HL-60 (cell line): ENCODE results near the gene TIMP2.

Source experiments
- GABPA ChIP-seq: IDR thresholded peaks from 2 replicates; pipeline ENCODE4 v1.6.1; 2012; ENCODE audit warnings: low read depth
- POLR2AphosphoS5 ChIP-seq: IDR thresholded peaks from 2 replicates; pipeline ENCODE4 v1.6.1; 2012; ENCODE audit warnings: low read depth
- SPI1 ChIP-seq: IDR thresholded peaks from 2 replicates; pipeline ENCODE4 v1.6.1; 2012; ENCODE audit warnings: low read depth, mild to moderate bottlenecking, borderline replicate concordance
- TF ChIP-seq, protein P1 (sequence below): IDR thresholded peaks from one replicate; pipeline ENCODE4 v1.5.1; 2011; ENCODE audit warnings: low read length, control low read depth, inconsistent platforms; ENCODE audit not compliant: insufficient read depth
- TF ChIP-seq, protein P2 (sequence below): IDR thresholded peaks from 2 replicates; pipeline ENCODE4 v1.6.1; 2012; ENCODE audit warnings: low read depth; ENCODE audit not compliant: insufficient replicate concordance

DNA sequence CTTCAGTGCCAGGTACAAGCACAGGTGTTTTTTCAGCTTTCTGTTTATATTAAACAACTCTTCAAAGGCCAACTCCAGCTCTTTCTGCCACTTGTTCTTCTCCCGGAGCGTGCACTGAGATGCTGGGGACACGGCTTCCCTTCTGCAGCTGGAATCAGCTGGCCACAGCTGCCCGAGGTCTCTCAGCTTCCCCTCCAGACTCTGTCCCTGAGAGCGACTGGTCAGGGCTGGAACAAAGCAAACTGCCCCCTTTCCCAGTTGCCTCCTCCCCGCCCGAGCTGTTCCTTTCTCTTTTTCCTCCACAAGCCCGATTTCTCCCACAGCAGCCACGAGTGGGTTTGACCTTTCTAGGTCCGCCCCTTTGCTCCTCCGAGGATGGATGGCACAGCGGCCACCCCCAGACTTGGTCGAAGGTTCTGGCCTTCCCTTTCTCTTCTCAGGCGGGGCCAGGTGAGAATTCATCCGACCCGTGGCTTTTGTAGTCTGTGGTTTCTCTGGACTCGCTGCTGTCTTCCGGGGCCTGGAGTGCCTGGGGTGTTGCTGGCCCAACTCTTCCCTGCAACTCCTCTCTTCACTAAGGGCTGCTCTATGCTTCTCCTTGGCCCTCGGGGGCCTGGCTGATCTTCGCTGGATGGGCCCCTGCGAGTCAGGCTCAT, 33.7 kb downstream of the TIMP2 start:
- TF ChIP-seq, protein P1, sequence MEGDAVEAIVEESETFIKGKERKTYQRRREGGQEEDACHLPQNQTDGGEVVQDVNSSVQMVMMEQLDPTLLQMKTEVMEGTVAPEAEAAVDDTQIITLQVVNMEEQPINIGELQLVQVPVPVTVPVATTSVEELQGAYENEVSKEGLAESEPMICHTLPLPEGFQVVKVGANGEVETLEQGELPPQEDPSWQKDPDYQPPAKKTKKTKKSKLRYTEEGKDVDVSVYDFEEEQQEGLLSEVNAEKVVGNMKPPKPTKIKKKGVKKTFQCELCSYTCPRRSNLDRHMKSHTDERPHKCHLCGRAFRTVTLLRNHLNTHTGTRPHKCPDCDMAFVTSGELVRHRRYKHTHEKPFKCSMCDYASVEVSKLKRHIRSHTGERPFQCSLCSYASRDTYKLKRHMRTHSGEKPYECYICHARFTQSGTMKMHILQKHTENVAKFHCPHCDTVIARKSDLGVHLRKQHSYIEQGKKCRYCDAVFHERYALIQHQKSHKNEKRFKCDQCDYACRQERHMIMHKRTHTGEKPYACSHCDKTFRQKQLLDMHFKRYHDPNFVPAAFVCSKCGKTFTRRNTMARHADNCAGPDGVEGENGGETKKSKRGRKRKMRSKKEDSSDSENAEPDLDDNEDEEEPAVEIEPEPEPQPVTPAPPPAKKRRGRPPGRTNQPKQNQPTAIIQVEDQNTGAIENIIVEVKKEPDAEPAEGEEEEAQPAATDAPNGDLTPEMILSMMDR = no peak
- TF ChIP-seq, protein P2, sequence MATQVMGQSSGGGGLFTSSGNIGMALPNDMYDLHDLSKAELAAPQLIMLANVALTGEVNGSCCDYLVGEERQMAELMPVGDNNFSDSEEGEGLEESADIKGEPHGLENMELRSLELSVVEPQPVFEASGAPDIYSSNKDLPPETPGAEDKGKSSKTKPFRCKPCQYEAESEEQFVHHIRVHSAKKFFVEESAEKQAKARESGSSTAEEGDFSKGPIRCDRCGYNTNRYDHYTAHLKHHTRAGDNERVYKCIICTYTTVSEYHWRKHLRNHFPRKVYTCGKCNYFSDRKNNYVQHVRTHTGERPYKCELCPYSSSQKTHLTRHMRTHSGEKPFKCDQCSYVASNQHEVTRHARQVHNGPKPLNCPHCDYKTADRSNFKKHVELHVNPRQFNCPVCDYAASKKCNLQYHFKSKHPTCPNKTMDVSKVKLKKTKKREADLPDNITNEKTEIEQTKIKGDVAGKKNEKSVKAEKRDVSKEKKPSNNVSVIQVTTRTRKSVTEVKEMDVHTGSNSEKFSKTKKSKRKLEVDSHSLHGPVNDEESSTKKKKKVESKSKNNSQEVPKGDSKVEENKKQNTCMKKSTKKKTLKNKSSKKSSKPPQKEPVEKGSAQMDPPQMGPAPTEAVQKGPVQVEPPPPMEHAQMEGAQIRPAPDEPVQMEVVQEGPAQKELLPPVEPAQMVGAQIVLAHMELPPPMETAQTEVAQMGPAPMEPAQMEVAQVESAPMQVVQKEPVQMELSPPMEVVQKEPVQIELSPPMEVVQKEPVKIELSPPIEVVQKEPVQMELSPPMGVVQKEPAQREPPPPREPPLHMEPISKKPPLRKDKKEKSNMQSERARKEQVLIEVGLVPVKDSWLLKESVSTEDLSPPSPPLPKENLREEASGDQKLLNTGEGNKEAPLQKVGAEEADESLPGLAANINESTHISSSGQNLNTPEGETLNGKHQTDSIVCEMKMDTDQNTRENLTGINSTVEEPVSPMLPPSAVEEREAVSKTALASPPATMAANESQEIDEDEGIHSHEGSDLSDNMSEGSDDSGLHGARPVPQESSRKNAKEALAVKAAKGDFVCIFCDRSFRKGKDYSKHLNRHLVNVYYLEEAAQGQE = no peak
- TF ChIP-seq GABPA (no peak), POLR2AphosphoS5 (no peak), SPI1 (no peak)
